GM23338 (cell line): Measurements from ENCODE around the gene CNOT4.

Source experiments
- CREB1 ChIP-seq: fragments of 250-450 bp; sonication (Bioruptor Pico); IDR thresholded peaks from 2 replicates; pipeline ENCODE4 v1.5.0; 2020; ENCODE audit warnings: low read depth, mild to moderate bottlenecking, moderate library complexity
- CTCF ChIP-seq, 2 experiments: fragments of 200-600 bp in 1 of 2; sonication (generic) in 1 of 2; conservative IDR thresholded peaks; 2 replicates each; pipeline versions ENCODE4 v1.5.1 to v1.6.1; 2016 to 2017; ENCODE audit warnings: antibody characterized with exemption in 2 of 2, low read depth in 2 of 2, mild to moderate bottlenecking in 2 of 2, moderate library complexity in 1 of 2
- ETS1 ChIP-seq: IDR thresholded peaks from 2 replicates; pipeline ENCODE4 v1.6.1; 2016; ENCODE audit warnings: antibody characterized with exemption
- EZH2 ChIP-seq: fragments of 200-600 bp; sonication (generic); IDR thresholded peaks from one replicate; pipeline ENCODE4 v1.8.0; 2017; ENCODE audit warnings: antibody characterized with exemption, mild to moderate bottlenecking, low read depth; ENCODE audit not compliant: unreplicated experiment
- EZH2phosphoT487 ChIP-seq: fragments of 200-600 bp; sonication (generic); IDR thresholded peaks from one replicate; pipeline ENCODE4 v1.8.1; 2018; ENCODE audit warnings: antibody characterized with exemption; ENCODE audit not compliant: unreplicated experiment
- JUNB ChIP-seq: IDR thresholded peaks from one replicate; pipeline ENCODE4 v1.6.1; 2016; ENCODE audit warnings: antibody characterized with exemption; ENCODE audit not compliant: unreplicated experiment
- NANOG ChIP-seq: IDR thresholded peaks from 2 replicates; pipeline ENCODE4 v1.6.1; 2016; ENCODE audit warnings: antibody characterized with exemption, borderline replicate concordance
- POLR2AphosphoS5 ChIP-seq: IDR thresholded peaks from 2 replicates; pipeline ENCODE4 v1.6.1; 2016; ENCODE audit warnings: antibody characterized with exemption, low read depth
- STAT1 ChIP-seq: IDR thresholded peaks from one replicate; pipeline ENCODE4 v1.6.1; 2016; ENCODE audit warnings: antibody characterized with exemption; ENCODE audit not compliant: unreplicated experiment
- ZNF114 ChIP-seq: fragments of 250-450 bp; sonication (Bioruptor Pico); IDR thresholded peaks from 2 replicates; pipeline ENCODE4 v1.5.0; 2020; ENCODE audit warnings: mild to moderate bottlenecking, moderate library complexity
- TF ChIP-seq, protein P1 (sequence below): IDR thresholded peaks from one replicate; pipeline ENCODE4 v1.6.1; 2018; ENCODE audit warnings: antibody characterized with exemption; ENCODE audit not compliant: unreplicated experiment

DNA sequence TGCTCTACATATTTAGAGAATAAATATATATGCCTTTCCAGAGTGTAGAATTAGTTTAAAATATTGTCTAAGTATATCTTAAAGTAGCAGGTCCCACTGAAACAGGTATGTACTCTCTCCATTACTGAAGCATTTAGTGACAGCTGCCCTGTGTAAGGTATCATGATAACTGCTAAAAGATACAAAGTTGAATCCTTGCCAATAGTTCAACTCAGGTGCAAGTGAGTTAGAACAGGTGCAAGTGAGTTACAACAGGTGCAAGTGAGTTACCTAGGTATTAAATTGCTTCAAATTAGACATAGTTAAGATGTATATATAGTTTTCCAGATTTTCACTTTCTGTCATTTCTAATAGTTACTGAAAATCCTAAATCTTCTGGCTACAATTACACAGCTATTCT, 119.1 kb downstream of the CNOT4 start:
- TF ChIP-seq CTCF (conservative IDR thresholded peaks at IDR 0.05; ENCODE audit: low read depth in 2 of 2) (no peak), CREB1 (no peak), ETS1 (no peak), JUNB (no peak), EZH2 (no peak), EZH2phosphoT487 (no peak), POLR2AphosphoS5 (no peak), ZNF114 (CRISPR knock-in tag) (no peak), STAT1 (no peak), NANOG (no peak)
- TF ChIP-seq, protein P1, sequence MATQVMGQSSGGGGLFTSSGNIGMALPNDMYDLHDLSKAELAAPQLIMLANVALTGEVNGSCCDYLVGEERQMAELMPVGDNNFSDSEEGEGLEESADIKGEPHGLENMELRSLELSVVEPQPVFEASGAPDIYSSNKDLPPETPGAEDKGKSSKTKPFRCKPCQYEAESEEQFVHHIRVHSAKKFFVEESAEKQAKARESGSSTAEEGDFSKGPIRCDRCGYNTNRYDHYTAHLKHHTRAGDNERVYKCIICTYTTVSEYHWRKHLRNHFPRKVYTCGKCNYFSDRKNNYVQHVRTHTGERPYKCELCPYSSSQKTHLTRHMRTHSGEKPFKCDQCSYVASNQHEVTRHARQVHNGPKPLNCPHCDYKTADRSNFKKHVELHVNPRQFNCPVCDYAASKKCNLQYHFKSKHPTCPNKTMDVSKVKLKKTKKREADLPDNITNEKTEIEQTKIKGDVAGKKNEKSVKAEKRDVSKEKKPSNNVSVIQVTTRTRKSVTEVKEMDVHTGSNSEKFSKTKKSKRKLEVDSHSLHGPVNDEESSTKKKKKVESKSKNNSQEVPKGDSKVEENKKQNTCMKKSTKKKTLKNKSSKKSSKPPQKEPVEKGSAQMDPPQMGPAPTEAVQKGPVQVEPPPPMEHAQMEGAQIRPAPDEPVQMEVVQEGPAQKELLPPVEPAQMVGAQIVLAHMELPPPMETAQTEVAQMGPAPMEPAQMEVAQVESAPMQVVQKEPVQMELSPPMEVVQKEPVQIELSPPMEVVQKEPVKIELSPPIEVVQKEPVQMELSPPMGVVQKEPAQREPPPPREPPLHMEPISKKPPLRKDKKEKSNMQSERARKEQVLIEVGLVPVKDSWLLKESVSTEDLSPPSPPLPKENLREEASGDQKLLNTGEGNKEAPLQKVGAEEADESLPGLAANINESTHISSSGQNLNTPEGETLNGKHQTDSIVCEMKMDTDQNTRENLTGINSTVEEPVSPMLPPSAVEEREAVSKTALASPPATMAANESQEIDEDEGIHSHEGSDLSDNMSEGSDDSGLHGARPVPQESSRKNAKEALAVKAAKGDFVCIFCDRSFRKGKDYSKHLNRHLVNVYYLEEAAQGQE = no peak
